G401 (cell line): ENCODE results near the gene MLXIPL. TPM values are rescaled to one million over a fixed set of nuclear protein-coding genes. Genes with fewer than 3 reads are reported as not detected.
"Not testable (repeated sequence)": the region's sequence is repeated elsewhere in the genome, so short reads cannot be mapped to it uniquely, and the experiment has no call there.

Source experiments
- DNase-seq: peaks from one replicate; pipeline ENCODE4 v3.0.0-alpha.2; 2015; ENCODE audit warnings: low spot score
- in situ Hi-C: cut with HindIII; loops from 2 replicates; pipeline ENCODE4 v1.10.0; 2016; ENCODE audit warnings: low sequenced_read_pairs, mixed read lengths
- total RNA-seq: library from RNA; depleted of rRNA; stranded (reverse); fragments of >200 nt; shearing (Covaris generic); gene quantifications from 2 replicates; pipeline ENCODE4 v1.2.3, GENCODE V29; 2014

MLXIPL gene
- total RNA-seq, 1 experiment from 2014 or later, result not detected

DNA sequence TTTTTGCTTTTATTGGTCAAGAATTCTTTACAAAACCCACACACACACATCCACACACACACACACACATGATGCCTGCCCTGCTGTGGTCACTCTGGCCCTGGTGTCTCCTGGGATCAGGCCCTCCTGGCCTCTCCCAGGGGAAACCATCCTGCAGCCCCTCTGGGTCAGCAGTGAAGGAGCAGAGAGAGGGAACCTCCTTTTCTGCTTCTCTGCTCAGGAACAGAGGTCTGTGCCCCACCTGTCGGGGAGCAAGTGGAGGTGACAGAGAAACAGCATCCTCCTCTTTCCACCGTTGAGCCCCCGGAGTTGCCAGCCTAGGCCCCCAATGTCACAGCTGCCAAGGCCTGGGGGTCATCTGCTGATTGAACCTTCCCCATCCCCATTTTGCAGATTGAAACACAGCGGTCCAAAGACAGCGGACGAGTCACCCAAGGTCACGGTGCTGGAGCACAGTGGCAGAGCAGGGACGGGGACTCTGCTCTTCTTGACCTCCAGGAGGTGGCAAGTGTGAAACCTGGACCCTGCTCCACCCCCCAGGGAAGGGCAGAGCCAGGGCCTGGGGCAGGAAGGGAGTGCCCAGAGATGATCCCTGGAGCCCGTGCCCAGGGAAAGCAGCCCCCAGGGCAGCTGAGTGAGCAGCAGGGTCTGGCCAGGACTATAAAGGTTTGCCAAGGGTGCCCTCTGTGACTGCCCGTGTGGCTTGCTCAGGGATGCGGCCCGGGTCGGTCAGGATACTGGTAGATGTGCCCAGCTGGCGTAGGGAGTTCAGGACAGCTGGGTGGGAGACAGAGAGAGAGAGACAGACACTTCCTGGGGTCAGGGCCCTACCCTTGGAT is 30.9 kb downstream of the MLXIPL start:
- in situ Hi-C loops, result no loop called here
- no peak for DNase-seq

DNA sequence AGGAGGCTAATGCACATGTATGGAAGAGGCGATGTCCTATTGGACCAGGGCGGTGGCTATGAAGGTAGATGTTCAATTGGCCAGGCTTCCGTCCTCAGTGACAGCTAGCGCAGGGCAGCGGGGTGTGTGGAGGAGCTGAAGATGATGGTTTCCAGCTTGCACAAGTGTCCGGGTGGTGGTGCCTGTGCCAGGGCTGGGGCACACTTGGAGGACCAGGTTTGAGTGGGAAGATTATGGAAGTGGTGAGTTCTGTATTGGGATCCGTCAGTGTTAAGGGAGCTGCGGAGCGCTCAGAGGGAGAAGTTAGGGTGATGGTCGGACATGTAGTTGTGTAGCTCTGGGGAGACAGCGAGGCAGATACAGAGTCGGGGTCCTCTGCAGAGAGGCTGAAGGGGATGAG is 37.4 kb downstream of the MLXIPL start:
- in situ Hi-C loops, result no loop called here
- DNase-seq, result no peak

DNA sequence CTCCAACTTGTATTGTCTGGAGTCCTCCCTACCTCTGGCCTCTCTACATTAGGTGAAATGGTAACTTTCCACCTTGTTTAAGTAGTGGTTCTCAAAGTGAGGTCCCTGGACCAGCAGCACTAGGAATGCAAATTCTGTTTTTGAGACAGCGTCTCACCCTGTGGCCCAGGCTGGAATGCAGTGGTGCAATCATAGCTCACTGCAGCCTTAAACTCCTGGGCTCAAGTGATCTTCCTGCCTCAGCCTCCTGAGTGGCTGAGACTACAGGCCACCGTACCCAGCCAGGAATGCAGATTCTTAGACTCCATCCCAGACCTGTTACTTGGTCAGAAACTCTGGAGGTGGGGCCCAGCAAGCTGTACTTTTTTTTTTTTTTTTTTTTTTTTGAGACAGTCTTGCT is 39.1 kb downstream of the MLXIPL start:
- in situ Hi-C loops, result no loop called here
- no peak for DNase-seq

- in situ Hi-C loops, result no loop called here
- no peak for DNase-seq
Observed at GRCh38 chr7:73582664-73583202, 41.6 kb downstream of the MLXIPL start.

GRCh38 chr7:73581006-73581405 is 43.3 kb downstream of the MLXIPL start:
- in situ Hi-C loops, result not testable (repeated sequence)

DNA sequence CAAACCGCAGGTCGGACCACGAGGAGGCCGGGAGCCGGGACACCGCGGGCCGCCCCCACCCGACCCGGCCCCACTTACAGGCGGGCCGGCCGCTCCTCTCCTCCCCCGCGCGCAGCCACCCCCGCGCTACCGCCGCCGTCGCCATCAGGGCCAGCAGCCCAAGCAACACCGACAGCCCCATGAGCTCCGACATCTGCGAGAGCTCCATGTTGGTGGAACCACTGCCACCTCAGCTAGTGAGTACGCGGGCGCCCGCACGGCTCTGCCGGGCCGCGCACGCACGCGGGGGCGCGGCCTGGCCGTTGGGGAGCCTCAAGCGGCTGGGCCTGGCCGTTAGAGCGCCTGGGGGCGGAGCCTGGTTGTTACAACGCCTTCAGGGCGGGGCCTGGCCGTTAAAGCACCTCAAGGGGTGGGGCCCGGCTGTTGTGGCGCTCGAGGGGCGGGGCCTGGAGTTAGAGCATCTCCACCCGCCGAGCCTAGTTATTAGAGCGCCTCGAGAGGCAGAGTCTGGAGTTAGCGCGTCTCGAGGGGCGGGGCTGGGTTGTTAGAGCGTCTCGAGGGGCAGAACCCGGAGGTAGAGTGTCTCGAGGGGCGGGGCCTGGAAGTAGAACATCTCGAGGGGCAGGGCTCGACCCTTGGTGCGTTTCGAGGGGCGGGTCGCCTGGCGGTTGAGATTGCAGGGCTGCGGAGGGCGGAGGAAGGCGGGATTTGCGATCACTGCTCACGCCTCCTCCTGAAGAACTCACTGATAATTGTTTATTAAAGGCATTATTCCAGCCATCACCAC is 45.8 kb downstream of the MLXIPL start, which contains the start of gene TBL2:
Gene TBL2 (minus strand): TSS at position 238 of the 787 bp plus-strand sequence. CDS start 30 bp downstream, at position 208.
- in situ Hi-C loops, result no loop called here
- peak; percentile 99 for DNase-seq

More at GRCh38 chr7:73581006-73581405, 43.3 kb downstream of the MLXIPL start:
- not testable (repeated sequence) for DNase-seq

- no peak for DNase-seq
- in situ Hi-C loops, result no loop called here
Observed at GRCh38 chr7:73577627-73578341, 46.5 kb downstream of the MLXIPL start.

DNA sequence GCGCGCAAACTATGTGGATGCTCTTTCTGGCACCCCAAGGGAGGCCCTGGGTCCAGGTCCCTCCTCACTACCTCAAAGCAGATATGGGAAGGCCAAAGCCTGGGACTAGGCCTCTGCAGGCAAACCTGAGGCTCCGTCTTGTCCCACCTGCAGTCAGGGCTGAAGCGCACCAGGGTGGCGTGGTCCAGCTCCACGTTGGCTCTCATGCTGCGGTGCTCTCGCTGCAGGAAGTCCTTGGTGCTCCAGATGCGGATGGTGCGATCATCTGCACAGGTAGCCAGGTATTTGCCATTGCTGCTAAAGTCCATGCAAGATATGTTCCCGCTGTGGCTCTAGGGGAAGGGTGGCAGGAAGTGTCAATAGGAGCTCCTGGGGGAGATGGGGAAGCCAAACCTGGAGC is 50.5 kb downstream of the MLXIPL start:
- DNase-seq, result no peak
- in situ Hi-C loops, result no loop called here

- no peak for DNase-seq
- in situ Hi-C loops, result no loop called here
Observed at GRCh38 chr7:73573276-73573675, 51.0 kb downstream of the MLXIPL start.

- no peak for DNase-seq
- in situ Hi-C loops, result no loop called here
Observed at GRCh38 chr7:73572767-73573186, 51.5 kb downstream of the MLXIPL start.

- no peak for DNase-seq
- in situ Hi-C loops, result no loop called here
Observed at GRCh38 chr7:73570977-73571376, 53.3 kb downstream of the MLXIPL start.

GRCh38 chr7:73570521-73570920 is 53.8 kb downstream of the MLXIPL start:
- no peak for DNase-seq
- in situ Hi-C loops, result no loop called here

DNA sequence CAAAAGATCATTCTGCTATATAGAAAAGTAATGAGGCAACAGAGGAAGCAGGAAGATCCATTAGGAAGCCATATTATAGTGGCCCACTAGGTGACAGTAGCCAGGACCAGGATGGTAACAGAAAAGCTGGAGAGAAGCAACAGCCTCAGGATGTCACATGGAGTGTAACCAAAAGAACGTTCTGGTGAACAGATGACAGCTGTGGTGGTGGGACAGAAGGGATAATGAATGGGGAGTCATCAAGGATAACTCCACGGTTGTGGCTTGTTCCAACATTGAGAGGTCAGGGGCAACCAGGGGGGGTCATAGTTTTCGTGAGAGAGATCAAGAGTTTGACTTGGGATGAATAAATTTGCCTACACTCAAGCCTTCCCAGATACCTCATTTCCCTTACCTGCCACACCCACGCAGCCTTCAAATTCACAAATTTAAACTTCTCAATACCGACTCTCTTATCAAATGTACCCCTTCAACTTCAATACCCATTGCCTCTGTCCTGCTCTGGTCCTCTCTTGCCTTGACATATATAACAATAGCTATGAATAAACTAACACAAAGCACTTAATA is 55.2 kb downstream of the MLXIPL start:
- DNase-seq, result no peak
- in situ Hi-C loops, result no loop called here

DNA sequence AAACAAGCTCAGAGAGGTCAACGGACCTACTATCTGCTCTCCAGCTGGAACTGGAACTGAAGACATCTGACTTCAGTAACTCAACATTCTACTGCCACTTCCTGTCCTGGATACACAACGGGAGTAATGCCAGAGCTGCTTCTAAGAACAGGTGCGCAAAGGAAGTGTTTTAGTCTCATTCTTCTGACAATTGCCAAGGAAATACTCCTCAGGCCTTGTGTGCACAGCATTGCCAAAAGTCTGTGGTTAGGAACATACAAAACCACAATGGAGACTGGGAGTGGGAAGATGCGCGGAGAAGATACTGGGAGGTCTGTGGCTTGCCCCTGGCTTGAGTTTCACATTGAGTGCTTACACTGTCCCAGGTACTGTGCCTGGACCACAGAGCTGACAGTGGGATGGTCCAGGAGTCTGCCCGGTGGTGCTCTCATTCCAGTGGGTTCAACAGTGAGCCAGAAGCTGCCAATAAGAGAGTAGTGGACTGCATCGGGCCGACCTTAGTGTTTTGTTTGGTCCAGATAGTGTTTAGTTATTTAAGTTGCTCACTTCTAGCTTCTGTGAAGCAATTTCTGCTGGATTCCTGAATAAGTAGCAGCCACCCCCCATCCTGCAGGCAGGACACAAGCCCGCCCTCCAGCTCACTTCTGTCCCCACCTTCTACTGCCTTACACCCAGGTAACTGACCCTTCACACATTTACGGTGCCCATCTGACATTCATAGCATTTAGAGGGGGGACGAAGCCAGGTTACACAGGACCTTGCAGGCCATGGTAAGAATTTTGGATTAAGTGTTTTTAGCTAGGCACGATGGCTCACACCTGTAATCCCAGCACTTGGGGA is 56.3 kb downstream of the MLXIPL start:
- in situ Hi-C loops, result no loop called here

DNA sequence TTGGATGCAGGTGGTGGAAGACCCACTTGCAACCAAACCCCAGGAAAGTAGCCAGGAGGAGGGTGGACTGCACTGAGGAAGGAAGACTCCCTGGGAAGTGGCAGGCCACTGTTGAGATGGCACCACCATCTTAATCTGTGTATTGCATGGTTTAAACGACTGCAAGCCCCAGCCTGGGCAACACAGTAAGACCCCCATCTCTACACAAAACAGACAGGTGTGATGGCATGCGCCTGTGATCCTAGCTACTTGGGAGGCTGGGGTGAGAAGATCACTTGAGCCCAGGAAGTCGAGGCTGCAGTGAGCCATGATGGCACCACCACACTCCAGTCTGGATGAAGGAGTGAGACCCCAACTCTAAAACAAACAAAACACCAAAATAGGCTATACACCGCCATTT is 57.2 kb downstream of the MLXIPL start:
- no peak for DNase-seq
- in situ Hi-C loops, result no loop called here

More for the DNA sequence above, 56.3 kb downstream of the MLXIPL start:
- no peak for DNase-seq

GRCh38 chr7:73566431-73566830 is 57.9 kb downstream of the MLXIPL start:
- DNase-seq, in situ Hi-C loops: not testable (repeated sequence)

DNA sequence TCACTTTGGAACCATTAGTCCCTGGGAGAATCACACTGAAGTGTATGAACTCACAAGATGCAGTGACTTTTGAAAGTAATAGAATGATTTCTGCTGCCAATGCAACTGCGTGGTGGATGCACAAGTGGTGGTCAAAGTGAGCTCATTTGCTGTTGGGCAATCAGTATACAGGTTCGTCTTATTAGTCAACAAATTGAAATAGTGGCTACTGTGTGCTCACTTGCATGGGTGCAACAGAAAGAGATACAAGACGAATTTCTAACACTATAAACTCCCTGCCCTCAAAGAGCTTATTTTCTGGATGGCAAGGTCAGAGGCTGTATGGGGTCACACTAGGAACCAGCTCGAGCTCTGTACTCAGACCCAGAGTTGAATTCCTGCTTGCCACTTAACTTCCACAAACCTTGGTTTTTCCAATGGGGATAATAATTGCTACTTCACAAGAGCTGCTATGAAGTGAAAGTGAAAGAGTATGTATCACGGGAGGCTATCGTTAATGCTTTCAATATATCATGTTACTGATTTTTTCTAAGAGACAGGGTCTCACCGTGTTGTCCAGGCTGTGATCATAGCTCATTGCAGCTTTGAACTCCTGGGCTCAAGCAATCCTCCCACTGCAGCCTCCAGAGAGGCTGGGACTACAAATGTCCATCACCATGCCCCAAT is 58.5 kb downstream of the MLXIPL start:
- in situ Hi-C loops, result no loop called here
- DNase-seq, result no peak
